H9 (cell line): ENCODE measurements around the gene WDSUB1. TPM values are rescaled to one million over a fixed set of nuclear protein-coding genes. Genes with fewer than 3 reads are reported as not detected.

Experiments used
- DNase-seq: peaks from one replicate; pipeline ENCODE4 v3.0.0-alpha.2; 2017
- H2AFZ ChIP-seq: one replicate; pipeline ENCODE4 v1.6.1; 2013; ENCODE audit warnings: mild to moderate bottlenecking, low read length, control low read depth, moderate library complexity
- H2AK5ac ChIP-seq: 2 replicates; pipeline ENCODE4 v1.6.1; 2013; ENCODE audit warnings: low read length, control low read depth, mixed read lengths; ENCODE audit not compliant: insufficient read length
- H2BK120ac ChIP-seq: one replicate; pipeline ENCODE4 v1.6.1; 2013; ENCODE audit warnings: low read depth, mild to moderate bottlenecking, low read length, control low read depth, inconsistent platforms; ENCODE audit not compliant: poor library complexity, severe bottlenecking
- H2BK12ac ChIP-seq: 2 replicates; pipeline ENCODE4 v1.6.1; 2013; ENCODE audit warnings: low read length, control low read depth, mixed read lengths, low read depth; ENCODE audit not compliant: insufficient read length
- H2BK15ac ChIP-seq: 2 replicates; pipeline ENCODE4 v1.6.1; 2013; ENCODE audit warnings: low read depth, low read length, control low read depth
- H2BK20ac ChIP-seq: one replicate; pipeline ENCODE4 v1.6.1; 2013; ENCODE audit warnings: low read depth, mild to moderate bottlenecking, low read length, control low read depth, inconsistent platforms; ENCODE audit not compliant: poor library complexity, severe bottlenecking
- H2BK5ac ChIP-seq: 2 replicates; pipeline ENCODE4 v1.6.1; 2013; ENCODE audit warnings: low read length, control low read depth, mixed read lengths; ENCODE audit not compliant: insufficient read length
- H3K14ac ChIP-seq: 2 replicates; pipeline ENCODE4 v1.6.1; 2013; ENCODE audit warnings: low read length, control low read depth; ENCODE audit not compliant: insufficient read depth
- H3K18ac ChIP-seq: 2 replicates; pipeline ENCODE4 v1.6.1; 2013; ENCODE audit warnings: low read depth, mild to moderate bottlenecking, mixed read lengths, low read length, control low read depth; ENCODE audit not compliant: insufficient read length
- H3K23ac ChIP-seq: 2 replicates; pipeline ENCODE4 v1.6.1; 2013; ENCODE audit warnings: low read length, control low read depth, mixed read lengths, low read depth; ENCODE audit not compliant: insufficient read length
- H3K23me2 ChIP-seq: 2 replicates; pipeline ENCODE4 v1.6.1; 2013; ENCODE audit warnings: low read depth, mild to moderate bottlenecking, mixed read lengths, low read length, control low read depth; ENCODE audit not compliant: insufficient read length, poor library complexity, severe bottlenecking
- H3K27ac ChIP-seq: 2 replicates; pipeline ENCODE4 v1.5.1; 2013; ENCODE audit warnings: low read length, control low read depth, mixed read lengths, low read depth; ENCODE audit not compliant: insufficient read length
- H3K27me3 ChIP-seq: 2 replicates; pipeline ENCODE4 v1.6.1; 2013; ENCODE audit warnings: low read length, control low read depth, inconsistent platforms; ENCODE audit not compliant: insufficient read depth
- H3K4ac ChIP-seq: 2 replicates; pipeline ENCODE4 v1.6.1; 2013; ENCODE audit warnings: low read depth, mild to moderate bottlenecking, control low read depth, inconsistent platforms, low read length, moderate library complexity
- H3K4me1 ChIP-seq: 2 replicates; pipeline ENCODE4 v1.6.1; 2013; ENCODE audit warnings: low read length, control low read depth, inconsistent platforms; ENCODE audit not compliant: insufficient read depth
- H3K4me2 ChIP-seq: 2 replicates; pipeline ENCODE4 v1.6.1; 2013; ENCODE audit warnings: low read length, control low read depth, mixed read lengths; ENCODE audit not compliant: insufficient read length, insufficient read depth
- H3K56ac ChIP-seq: 2 replicates; pipeline ENCODE4 v1.6.1; 2013; ENCODE audit warnings: low read depth, mild to moderate bottlenecking, mixed read lengths, low read length, control low read depth; ENCODE audit not compliant: insufficient read length
- H3K79me1 ChIP-seq: 2 replicates; pipeline ENCODE4 v1.6.1; 2013; ENCODE audit warnings: low read depth, mild to moderate bottlenecking, moderate library complexity, low read length, control low read depth, inconsistent platforms; ENCODE audit not compliant: insufficient read depth, poor library complexity, severe bottlenecking
- H3K79me2 ChIP-seq: 2 replicates; pipeline ENCODE4 v1.6.1; 2013; ENCODE audit warnings: low read length, control low read depth, inconsistent platforms; ENCODE audit not compliant: insufficient read depth
- H3K9ac ChIP-seq: 2 replicates; pipeline ENCODE4 v1.6.1; 2013; ENCODE audit warnings: low read length, control low read depth, mixed read lengths; ENCODE audit not compliant: insufficient read length; ENCODE audit errors: extremely low read depth
- H3K9me3 ChIP-seq: one replicate; pipeline ENCODE4 v1.6.1; 2013; ENCODE audit warnings: low read depth, low read length, inconsistent platforms; ENCODE audit not compliant: control insufficient read depth
- H3T11ph ChIP-seq: one replicate; pipeline ENCODE4 v1.6.1; 2013; ENCODE audit warnings: mild to moderate bottlenecking, low read length, control low read depth, inconsistent platforms
- H4K20me1 ChIP-seq: one replicate; pipeline ENCODE4 v1.6.1; 2013; ENCODE audit not compliant: control insufficient read depth, insufficient read length, insufficient read depth
- H4K5ac ChIP-seq: 2 replicates; pipeline ENCODE4 v1.6.1; 2013; ENCODE audit warnings: low read depth, mild to moderate bottlenecking, mixed read lengths, low read length, control low read depth; ENCODE audit not compliant: insufficient read length
- H4K8ac ChIP-seq: replicated peaks from 2 replicates; pipeline ENCODE4 v1.6.1; 2013; ENCODE audit warnings: low read length, control low read depth, mixed read lengths, low read depth; ENCODE audit not compliant: insufficient read length
- H4K91ac ChIP-seq: 2 replicates; pipeline ENCODE4 v1.6.1; 2013; ENCODE audit warnings: low read depth, mild to moderate bottlenecking, moderate library complexity, mixed read lengths, low read length, control low read depth; ENCODE audit not compliant: insufficient read length
- H3K27ac Mint-ChIP-seq, 3 experiments: 2 replicates in 2 of 3; 3 replicates in 1 of 3; pipeline ENCODE4 v1.8.0; 2020 to 2021; ENCODE audit warnings: mixed read lengths in 3 of 3, mild to moderate bottlenecking in 1 of 3, moderate library complexity in 1 of 3
- H3K27me3 Mint-ChIP-seq: 2 replicates; pipeline ENCODE4 v1.8.0; 2021; ENCODE audit warnings: low read depth, mild to moderate bottlenecking, moderate library complexity, mixed read lengths
- H3K36me3 Mint-ChIP-seq, 3 experiments: 2 replicates in 2 of 3; 3 replicates in 1 of 3; pipeline ENCODE4 v1.8.0; 2020 to 2021; ENCODE audit warnings: low read depth in 3 of 3, mixed read lengths in 3 of 3; ENCODE audit not compliant: insufficient read depth in 1 of 3
- H3K4me1 Mint-ChIP-seq, 2 experiments: 2 replicates each; pipeline ENCODE4 v1.8.0; 2020; ENCODE audit warnings: mixed read lengths in 2 of 2
- H3K4me3 Mint-ChIP-seq, 2 experiments: 2 replicates in 1 of 2; 3 replicates in 1 of 2; pipeline ENCODE4 v1.8.0; 2020 to 2021; ENCODE audit warnings: mild to moderate bottlenecking in 2 of 2, mixed read lengths in 2 of 2, moderate library complexity in 1 of 2
- H3K9me3 Mint-ChIP-seq, 2 experiments: 2 replicates in 1 of 2; 3 replicates in 1 of 2; pipeline ENCODE4 v1.8.0; 2020; ENCODE audit warnings: mild to moderate bottlenecking in 2 of 2, mixed read lengths in 2 of 2, moderate library complexity in 1 of 2
- CTCF ChIP-seq: fragments of 200-600 bp; sonication (generic); conservative IDR thresholded peaks from 3 replicates; pipeline ENCODE4 v1.8.0; 2021; ENCODE audit warnings: antibody characterized with exemption, mild to moderate bottlenecking
- WGBS: extraction: QIAGEN DNeasy Blood & Tissue Kit; methylation state at CpG from one replicate; pipeline ENCODE4 v1.1.7; 2013; ENCODE audit warnings: missing lambda C conversion rate, low lambda C conversion rate, mixed read lengths; ENCODE audit not compliant: insufficient read length; ENCODE audit errors: extremely low coverage; 5-methylcytosine and 5-hydroxymethylcytosine counted together
- total RNA-seq: library from RNA; stranded (reverse); gene quantifications from 2 replicates; pipeline ENCODE4 v1.2.1, GENCODE V29; 2021

WDSUB1 gene
- total RNA-seq, 1 experiment from 2014 or later = 5.5 TPM

- no peak overlapping the region for H2BK15ac ChIP-seq
- H4K20me1 ChIP-seq = no peaks in the 10 kb centered on the region
- DNase-seq = no peak
- H4K8ac ChIP-seq = no peak overlapping the region
- no peak overlapping the region for H3K23ac ChIP-seq
- H3K23me2 ChIP-seq = peaks cover 3% of the 10 kb centered on the region
- H4K91ac ChIP-seq = no peak overlapping the region
- H2AK5ac ChIP-seq = no peak overlapping the region
- WGBS = no CpG with 5 or more reads among the region's 7 CpGs
- no peak overlapping the region for H3K4me2 ChIP-seq
- H3K36me3 Mint-ChIP-seq = peaks cover 0 to 3% (median 0%) of the 10 kb centered on the region in 3 experiments; a peak in 2 of 7 replicates
- H2AFZ ChIP-seq = no peak overlapping the region
- H4K5ac ChIP-seq = no peak overlapping the region
- no peak overlapping the region for H3K56ac ChIP-seq
- no peak overlapping the region for H2BK120ac ChIP-seq
- no peak overlapping the region for H3K27ac ChIP-seq
- H3K27me3 ChIP-seq = peaks cover 37% of the 10 kb centered on the region; the same call in 1 of the 2 replicates
- no peaks in the 10 kb centered on the region for H3K79me1 ChIP-seq
- H2BK5ac ChIP-seq = no peak overlapping the region
- H3K14ac ChIP-seq = no peak overlapping the region; the same call in 1 of the 2 replicates
- no peak overlapping the region for H3K4me3 Mint-ChIP-seq
- H3T11ph ChIP-seq = no peak overlapping the region
- H2BK12ac ChIP-seq = no peak overlapping the region
- H2BK20ac ChIP-seq = no peak overlapping the region
- H3K27me3 Mint-ChIP-seq = peaks cover 73% of the 10 kb centered on the region
- TF ChIP-seq CTCF = no peak
- H3K4ac ChIP-seq = no peak overlapping the region
- H3K9me3 ChIP-seq = no peaks in the 10 kb centered on the region
- peaks cover 21 to 27% of the 10 kb centered on the region in 2 experiments for H3K4me1 Mint-ChIP-seq
- no peak overlapping the region for H3K18ac ChIP-seq
- H3K9ac ChIP-seq = no peak overlapping the region
- H3K9me3 Mint-ChIP-seq = no peaks in the 10 kb centered on the region
- H3K27ac Mint-ChIP-seq = no peak overlapping the region
- no peaks in the 10 kb centered on the region for H3K79me2 ChIP-seq
- H3K4me1 ChIP-seq = no peaks in the 10 kb centered on the region; the same call in 1 of the 2 replicates
Observed at GRCh38 chr2:159215116-159215515, 71.4 kb downstream of the WDSUB1 start.
